PC-9 (cell line): ENCODE measurements around the gene TAOK1.

Experiments used
- CTCF ChIP-seq: fragments of 200-600 bp; sonication (generic); conservative IDR thresholded peaks from 2 replicates; pipeline ENCODE4 v1.6.1; 2017; ENCODE audit warnings: mixed run types, antibody characterized with exemption, mild to moderate bottlenecking, moderate library complexity
- EZH2 ChIP-seq: fragments of 200-600 bp; sonication (generic); IDR thresholded peaks from 2 replicates; pipeline ENCODE4 v1.8.0; 2017; ENCODE audit warnings: antibody characterized with exemption, low read depth

GRCh38 chr17:29358416-29358815, 31.7 kb upstream of the TAOK1 start:
- TF ChIP-seq CTCF, result no peak
- no peak for TF ChIP-seq EZH2
